HTERT RPE-1 (cell line): ENCODE results near the gene ITGB8.

Experiments used
- in situ Hi-C: fragments of 300-500 bp; cut with MboI; formaldehyde crosslinking; loops from 4 replicates; pipeline ENCODE4 v1.14.3; 2020; ENCODE audit warnings: low sequenced_read_pairs

ITGB8 gene

DNA sequence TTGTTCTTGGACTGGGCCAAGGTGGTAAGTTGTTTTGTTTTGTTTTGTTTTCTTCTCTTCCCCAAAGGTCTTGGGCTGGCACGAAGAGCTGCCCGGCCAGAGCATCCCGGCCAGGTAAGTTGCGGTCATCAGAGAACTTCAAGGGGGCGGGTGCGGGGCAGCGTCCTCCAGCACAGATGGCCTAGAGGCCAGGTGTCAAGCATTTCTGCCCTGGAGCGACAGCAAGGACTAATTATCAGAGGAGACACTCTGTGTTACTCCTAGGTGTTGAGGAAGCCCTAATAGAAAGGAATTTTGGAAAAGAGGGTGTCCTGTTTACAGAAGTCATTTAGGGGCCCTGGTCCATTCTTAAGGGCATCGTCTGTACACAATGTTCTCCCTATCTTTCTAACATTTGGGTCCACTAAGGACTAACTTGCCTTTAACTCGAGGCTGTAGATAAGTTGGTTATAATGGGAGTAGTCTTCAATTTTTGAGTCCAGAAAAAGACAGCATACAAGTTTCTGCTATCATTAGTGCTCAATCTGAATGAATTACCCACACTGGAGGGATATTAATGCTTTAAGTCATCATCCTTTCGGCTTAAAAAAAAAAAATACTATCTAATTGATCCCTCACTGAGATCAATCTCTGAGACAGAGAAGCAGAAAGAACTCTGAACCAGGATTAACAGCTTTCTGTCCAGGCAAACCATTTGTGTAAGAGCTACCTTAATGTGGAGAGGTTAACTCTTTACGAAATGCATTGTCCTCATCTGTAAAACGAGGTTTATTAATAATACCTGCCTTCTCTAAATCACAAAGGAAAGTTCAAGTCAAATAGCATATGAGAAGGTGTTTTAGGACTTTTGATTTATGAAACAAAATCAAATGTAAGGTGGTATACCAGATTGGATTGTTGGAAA lies 1.5 kb downstream of the ITGB8 start:
- in situ Hi-C loops: no loop called here

DNA sequence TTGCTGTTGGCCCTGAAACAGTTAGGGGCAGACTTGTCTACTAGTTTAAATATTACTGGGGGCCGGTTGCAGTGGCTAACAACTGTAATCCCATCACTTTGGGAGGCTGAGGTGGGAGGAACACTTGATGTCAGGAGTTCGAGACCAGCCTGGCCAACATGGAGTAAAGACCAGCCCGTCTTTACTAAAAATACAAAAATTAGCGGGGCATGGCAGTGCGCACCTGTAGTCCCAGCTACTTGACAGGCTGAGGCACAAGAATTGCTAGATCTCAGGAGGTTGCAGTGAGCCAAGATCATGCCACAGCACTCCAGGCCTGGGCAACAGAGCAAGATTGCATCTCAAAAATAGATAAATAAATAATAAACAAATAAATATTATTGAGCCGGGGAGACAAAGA lies 7.6 kb downstream of the ITGB8 start:
- in situ Hi-C loops: no loop called here

GRCh38 chr7:20340839-20341238 lies 10.1 kb downstream of the ITGB8 start:
- in situ Hi-C loops: no loop called here

DNA sequence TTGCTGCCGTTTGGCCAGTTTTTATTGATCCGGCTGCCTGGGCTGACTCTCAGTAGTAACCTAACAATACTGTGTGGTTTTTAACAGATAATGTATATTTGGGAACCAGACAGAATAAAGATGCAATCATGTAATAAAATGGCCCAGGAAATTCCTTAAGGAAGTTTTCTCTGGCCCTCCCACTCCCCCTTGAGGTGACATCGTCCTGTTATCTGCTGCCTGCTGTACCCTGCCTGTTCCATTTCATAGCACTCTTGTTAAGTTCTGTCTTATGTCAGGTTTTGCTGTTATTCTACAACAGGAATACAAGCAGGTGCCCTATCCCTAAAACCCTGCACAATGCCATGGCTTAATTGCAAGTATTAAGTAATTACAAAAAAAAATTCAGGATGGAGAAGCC lies 12.5 kb downstream of the ITGB8 start:
- in situ Hi-C loops: no loop called here

DNA sequence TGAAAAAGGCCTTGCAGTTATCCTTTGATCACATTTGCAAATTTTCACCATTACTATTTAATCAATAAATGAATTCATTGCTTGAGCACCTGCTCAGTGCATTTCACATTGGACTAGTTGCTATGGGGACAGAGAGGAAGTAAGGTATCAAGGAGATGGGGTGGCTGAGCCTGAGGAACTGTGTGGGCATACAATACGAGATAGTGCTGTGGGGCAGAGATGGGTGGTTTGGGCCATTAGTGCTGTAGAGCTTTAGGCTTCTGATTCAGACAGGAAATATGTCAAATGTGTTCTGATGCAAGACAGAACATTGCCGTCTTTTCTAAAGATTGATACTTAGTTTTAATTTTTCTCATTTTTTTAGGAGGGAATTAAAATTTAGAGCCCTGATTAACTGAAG lies 13.2 kb downstream of the ITGB8 start:
- in situ Hi-C loops: no loop called here

DNA sequence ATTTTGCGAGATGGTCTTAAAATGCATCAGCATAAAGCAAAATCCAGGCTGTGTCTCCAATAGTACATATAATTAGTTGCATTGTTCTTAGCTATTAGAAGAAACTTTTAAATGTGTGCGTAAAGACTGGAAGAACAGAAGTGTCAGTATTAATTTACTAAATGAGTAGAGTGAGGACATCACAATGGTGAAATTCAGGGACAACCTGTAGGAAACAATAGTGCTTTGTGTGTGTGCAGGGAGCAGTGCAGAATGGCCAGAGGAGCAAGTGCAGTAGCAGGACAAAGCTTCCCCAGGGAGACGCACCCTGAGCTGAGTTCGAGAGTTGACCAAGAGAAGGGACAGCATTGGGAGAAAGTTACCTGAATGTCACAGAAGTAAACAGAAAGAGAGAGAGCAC lies 13.7 kb downstream of the ITGB8 start:
- in situ Hi-C loops: no loop called here

- in situ Hi-C loops: no loop called here
Measured at GRCh38 chr7:20346577-20346976, 15.9 kb downstream of the ITGB8 start.

DNA sequence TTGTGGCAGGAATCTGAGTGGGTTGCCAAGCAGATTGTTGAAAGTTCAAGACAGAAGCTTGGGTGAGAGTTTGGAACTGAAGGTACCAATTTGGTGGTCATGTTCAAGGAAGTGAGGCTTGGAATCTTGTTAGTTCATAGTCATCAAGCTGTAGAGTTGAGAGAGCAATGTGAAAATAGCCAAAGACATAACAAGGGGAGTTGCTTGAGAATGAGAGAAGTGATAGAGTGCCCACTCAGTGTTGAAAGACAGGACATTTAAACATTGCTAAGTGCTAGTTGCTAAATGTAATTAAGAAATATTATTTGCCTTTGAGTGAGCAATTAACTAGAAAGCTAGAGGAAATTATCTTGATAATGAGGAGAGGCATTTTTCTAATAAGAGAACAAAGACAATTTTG lies 17.0 kb downstream of the ITGB8 start:
- in situ Hi-C loops: no loop called here

DNA sequence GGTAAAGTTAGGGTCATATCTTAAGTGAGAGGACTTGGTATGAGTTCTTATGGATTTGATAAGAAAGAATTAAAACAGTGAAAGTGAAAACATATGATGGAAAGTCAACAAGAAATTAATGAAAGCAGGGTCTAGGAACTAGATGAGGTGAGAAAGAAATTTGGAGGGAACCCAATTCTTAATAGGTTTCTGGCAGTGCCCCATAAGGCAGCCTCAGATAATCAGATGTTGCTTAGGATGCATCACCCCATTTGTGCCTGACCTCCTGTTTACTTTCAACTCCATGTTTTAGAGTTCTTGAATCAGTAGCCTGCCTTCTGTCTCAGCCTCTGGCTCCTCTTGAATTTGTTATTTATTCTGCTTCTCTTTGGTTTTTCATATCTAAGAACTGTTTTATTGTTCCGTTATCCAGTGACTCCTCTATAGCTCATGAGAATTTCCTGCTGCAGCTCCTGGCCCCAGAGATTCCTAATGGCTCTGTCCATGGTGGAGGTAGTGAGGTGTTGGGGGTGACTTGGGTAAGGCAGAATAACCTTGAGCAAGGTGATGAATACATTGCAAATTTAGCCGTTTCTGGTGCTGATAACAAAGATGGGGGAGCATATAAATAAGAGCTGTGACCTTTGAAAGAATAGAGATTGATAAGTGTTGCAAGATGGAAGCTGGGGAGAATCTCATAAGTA lies 17.6 kb downstream of the ITGB8 start:
- in situ Hi-C loops: no loop called here

GRCh38 chr7:20350518-20350951 lies 19.8 kb downstream of the ITGB8 start:
- in situ Hi-C loops: no loop called here

GRCh38 chr7:20350996-20351692 lies 20.4 kb downstream of the ITGB8 start:
- in situ Hi-C loops: no loop called here

GRCh38 chr7:20351901-20352300 lies 21.2 kb downstream of the ITGB8 start:
- in situ Hi-C loops: no loop called here

GRCh38 chr7:20352573-20353306 lies 22.0 kb downstream of the ITGB8 start:
- in situ Hi-C loops: no loop called here

DNA sequence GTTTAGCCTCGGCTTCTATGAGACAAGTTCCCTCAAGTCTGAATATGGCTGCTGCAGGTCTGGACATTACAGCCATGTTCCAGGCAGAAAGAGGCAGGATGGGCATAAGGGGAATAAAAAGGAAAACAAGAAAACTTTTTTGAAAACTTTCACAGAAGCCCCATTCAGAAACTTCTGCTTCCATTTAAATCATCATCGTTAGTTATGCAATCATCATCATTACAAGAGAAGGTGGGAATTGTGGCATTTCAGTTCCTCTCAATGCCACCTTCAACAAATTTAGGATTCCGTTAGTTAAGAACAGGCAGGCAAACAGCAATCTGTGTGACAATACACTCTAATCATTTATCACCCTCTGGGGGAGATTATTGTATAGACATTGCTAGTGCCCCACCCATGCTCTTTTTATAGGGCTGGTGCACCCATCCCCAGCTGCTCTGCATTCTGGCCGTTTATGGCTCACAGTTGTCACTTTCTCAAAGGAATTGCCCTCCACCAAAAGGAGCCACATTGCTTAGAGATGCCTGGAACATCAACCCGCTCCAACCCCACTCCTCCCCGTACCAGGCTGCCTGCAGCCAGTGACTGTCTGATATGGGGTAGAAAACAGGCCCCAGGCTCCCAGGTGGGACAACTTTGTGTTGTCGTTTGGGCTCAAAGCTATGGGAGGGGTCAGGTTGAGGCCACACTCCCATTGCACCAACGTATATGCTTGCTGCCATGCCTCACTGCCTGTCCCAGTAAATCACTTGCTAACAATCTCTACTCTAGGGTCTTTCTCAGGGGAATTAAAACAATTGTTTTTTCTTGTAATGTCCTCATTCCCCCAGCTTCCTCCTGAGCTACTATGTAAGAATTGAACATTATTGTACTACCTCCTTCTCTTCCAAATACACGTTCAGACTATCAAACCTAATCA lies 24.2 kb downstream of the ITGB8 start:
- in situ Hi-C loops: no loop called here

- in situ Hi-C loops: no loop called here
Measured at GRCh38 chr7:20358106-20358505, 27.4 kb downstream of the ITGB8 start.

DNA sequence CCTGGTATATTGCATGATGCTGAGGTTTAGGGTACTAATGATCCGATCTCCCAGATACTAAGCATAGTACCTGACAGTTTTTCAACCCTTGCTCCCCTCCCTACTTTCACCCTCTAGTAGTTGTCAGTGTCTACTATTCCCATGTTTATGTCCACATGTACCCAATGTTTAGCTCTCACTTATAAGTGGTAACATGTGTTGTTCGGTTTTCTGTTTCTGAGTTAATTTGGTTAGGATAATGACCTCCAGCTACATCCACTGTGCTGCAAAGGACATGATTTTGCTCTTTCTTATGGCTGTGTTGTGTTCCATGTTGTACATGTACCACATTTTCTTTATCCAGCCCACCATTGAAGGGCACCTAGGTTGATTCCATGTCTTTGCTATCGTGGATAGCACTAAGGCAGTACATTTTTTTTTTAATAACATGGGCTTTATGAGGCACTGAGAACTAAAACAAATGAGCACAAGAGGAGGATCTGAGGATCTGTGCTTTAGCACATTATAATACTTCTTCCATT lies 28.1 kb downstream of the ITGB8 start:
- in situ Hi-C loops: no loop called here

- in situ Hi-C loops: no loop called here
Measured at GRCh38 chr7:20359341-20359963, 28.8 kb downstream of the ITGB8 start.

DNA sequence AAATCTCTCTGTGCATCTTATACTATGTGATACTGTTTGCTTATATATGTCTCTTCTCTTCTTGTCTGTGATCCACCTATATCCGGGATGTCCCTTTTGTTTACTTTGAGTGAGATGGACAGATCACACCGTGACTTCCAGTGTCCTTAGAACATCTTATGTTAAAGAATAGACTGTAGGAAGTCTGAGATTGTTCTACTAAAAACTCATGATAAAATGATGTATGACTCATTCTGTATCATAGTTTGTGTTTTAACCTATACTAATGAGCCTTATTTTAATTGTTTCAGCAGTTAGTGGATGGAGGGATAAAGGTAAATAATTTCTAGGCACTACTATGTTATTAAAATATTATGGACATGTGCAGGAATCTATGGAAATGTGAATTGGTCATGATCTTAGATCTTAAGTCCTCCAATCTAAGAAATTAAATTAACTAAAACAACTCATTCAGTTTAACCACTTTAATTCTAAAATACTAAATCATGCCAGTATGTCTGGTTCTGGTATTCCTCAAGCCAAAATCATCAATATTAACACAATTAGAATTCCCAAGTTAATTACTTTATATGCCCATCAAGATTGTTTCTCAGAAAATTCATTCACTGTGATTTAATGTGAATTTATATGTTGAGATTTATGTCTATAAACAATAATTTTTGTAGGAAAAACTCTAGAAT lies 32.0 kb downstream of the ITGB8 start:
- in situ Hi-C loops: no loop called here
